Fibroblast of mammary gland (primary cell): ENCODE measurements around the gene YARS1.

ENCODE experiments used
- DNase-seq: peaks from one replicate; pipeline ENCODE4 v3.0.0-alpha.2; 2010; ENCODE audit warnings: low read depth
- H3K4me3 ChIP-seq: 2 replicates; pipeline ENCODE4 v1.5.1; 2011; ENCODE audit warnings: low read depth, mild to moderate bottlenecking, low read length, moderate library complexity; ENCODE audit not compliant: control insufficient read depth
- CTCF ChIP-seq: conservative IDR thresholded peaks from 2 replicates; pipeline ENCODE4 v1.5.1; 2011; ENCODE audit warnings: low read depth, low read length, inconsistent platforms; ENCODE audit not compliant: control insufficient read depth, insufficient read depth

YARS1 gene

GRCh38 chr1:32830092-32830852 is 13.1 kb upstream of the YARS1 start:
- TF ChIP-seq CTCF: no peak
- no peak overlapping the region for H3K4me3 ChIP-seq
- no peak for DNase-seq

GRCh38 chr1:32828341-32828740 is 11.2 kb upstream of the YARS1 start:
- TF ChIP-seq CTCF: no peak
- DNase-seq: no peak
- no peak overlapping the region for H3K4me3 ChIP-seq

- DNase-seq: no peak
- no peak for TF ChIP-seq CTCF
- no peak overlapping the region for H3K4me3 ChIP-seq
Measured at GRCh38 chr1:32825181-32825580, 8.0 kb upstream of the YARS1 start.

GRCh38 chr1:32818804-32819541 is 1.8 kb upstream of the YARS1 start:
- DNase-seq: no peak
- TF ChIP-seq CTCF: no peak
- peak overlapping the region; percentile 99 for H3K4me3 ChIP-seq

- TF ChIP-seq CTCF: no peak
- peak overlapping the region; percentile 99 for H3K4me3 ChIP-seq
- DNase-seq: peak; percentile 48
Measured at GRCh38 chr1:32817815-32818786, 943 bp upstream of the YARS1 start.

- no peak for TF ChIP-seq CTCF
- DNase-seq: peak; percentile 36
- peak overlapping the region; percentile 99 for H3K4me3 ChIP-seq
Measured at GRCh38 chr1:32816676-32817158, 441 bp downstream of the YARS1 start.
